SK-N-SH treated with all-trans-retinoic acid at 6 μM for 48 hours (cell line): ENCODE measurements around the gene COL10A1.

Source experiments
- ARNTL ChIP-seq: fragments of 450-650 bp; formaldehyde crosslinking; IDR thresholded peaks from 2 replicates; pipeline ENCODE4 v1.5.0; 2020; ENCODE audit warnings: low read depth, mild to moderate bottlenecking, moderate library complexity, borderline replicate concordance
- CSDC2 ChIP-seq: fragments of 250-450 bp; sonication (Bioruptor Pico); IDR thresholded peaks from 2 replicates; pipeline ENCODE4 v1.5.0; 2020; ENCODE audit warnings: mild to moderate bottlenecking, moderate library complexity
- GLIS3 ChIP-seq: fragments of 250-450 bp; sonication (Bioruptor Pico); IDR thresholded peaks from 2 replicates; pipeline ENCODE4 v1.5.0; 2020; ENCODE audit warnings: mild to moderate bottlenecking, moderate library complexity
- OSR1 ChIP-seq: fragments of 250-450 bp; sonication (Bioruptor Pico); IDR thresholded peaks from 2 replicates; pipeline ENCODE4 v1.8.0; 2022; ENCODE audit warnings: moderate library complexity, mild to moderate bottlenecking, inconsistent platforms
- RARB ChIP-seq: fragments of 250-450 bp; sonication (Bioruptor Pico); IDR thresholded peaks from 2 replicates; pipeline ENCODE4 v1.8.0; 2021; ENCODE audit warnings: mild to moderate bottlenecking, moderate library complexity
- ZFP3 ChIP-seq: fragments of 250-450 bp; sonication (Bioruptor Pico); IDR thresholded peaks from 2 replicates; pipeline ENCODE4 v1.5.0; 2020; ENCODE audit warnings: mild to moderate bottlenecking, moderate library complexity
- ZFP30 ChIP-seq: fragments of 450-650 bp; formaldehyde crosslinking; IDR thresholded peaks from 2 replicates; pipeline ENCODE4 v1.5.0; 2022; ENCODE audit warnings: mild to moderate bottlenecking, moderate library complexity
- ZNF70 ChIP-seq: fragments of 450-650 bp; formaldehyde crosslinking; IDR thresholded peaks from 2 replicates; pipeline ENCODE4 v1.5.0; 2020; ENCODE audit warnings: mild to moderate bottlenecking, moderate library complexity
- TF ChIP-seq, protein P1 (sequence below): fragments of 250-450 bp; sonication (Bioruptor Pico); IDR thresholded peaks from 2 replicates; pipeline ENCODE4 v1.8.0; 2020; ENCODE audit warnings: mild to moderate bottlenecking, moderate library complexity, borderline replicate concordance
- TF ChIP-seq, protein P2 (sequence below): fragments of 250-450 bp; sonication (Bioruptor Pico); IDR thresholded peaks from 2 replicates; pipeline ENCODE4 v1.5.1; 2021; ENCODE audit warnings: mild to moderate bottlenecking, moderate library complexity

DNA sequence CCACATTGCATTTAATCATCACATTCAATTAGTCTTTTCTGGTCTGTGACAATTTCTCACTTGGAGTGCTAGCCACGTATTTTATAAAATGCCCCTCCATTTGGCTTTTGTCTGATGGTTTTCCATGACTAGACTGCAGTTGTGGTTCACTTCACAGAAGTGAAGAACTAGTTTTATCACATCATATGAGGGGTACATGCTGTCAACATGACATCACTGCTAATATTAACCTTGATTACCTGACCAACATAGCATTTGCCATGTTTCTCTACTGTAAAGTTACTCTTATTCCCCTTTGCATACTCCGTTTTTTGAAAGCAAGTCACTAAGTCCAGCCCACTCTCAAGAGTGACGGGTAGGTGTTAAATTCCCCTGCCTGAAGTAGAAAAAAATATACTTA lies 48.0 kb upstream of the COL10A1 start:
- no peak for TF ChIP-seq ZFP3
- no peak for TF ChIP-seq GLIS3 (CRISPR knock-in tag)
- TF ChIP-seq, protein P1, sequence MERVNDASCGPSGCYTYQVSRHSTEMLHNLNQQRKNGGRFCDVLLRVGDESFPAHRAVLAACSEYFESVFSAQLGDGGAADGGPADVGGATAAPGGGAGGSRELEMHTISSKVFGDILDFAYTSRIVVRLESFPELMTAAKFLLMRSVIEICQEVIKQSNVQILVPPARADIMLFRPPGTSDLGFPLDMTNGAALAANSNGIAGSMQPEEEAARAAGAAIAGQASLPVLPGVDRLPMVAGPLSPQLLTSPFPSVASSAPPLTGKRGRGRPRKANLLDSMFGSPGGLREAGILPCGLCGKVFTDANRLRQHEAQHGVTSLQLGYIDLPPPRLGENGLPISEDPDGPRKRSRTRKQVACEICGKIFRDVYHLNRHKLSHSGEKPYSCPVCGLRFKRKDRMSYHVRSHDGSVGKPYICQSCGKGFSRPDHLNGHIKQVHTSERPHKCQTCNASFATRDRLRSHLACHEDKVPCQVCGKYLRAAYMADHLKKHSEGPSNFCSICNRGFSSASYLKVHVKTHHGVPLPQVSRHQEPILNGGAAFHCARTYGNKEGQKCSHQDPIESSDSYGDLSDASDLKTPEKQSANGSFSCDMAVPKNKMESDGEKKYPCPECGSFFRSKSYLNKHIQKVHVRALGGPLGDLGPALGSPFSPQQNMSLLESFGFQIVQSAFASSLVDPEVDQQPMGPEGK = no peak
- no peak for TF ChIP-seq CSDC2 (CRISPR knock-in tag)
- TF ChIP-seq OSR1 = no peak
- no peak for TF ChIP-seq ARNTL
- no peak for TF ChIP-seq ZNF70 (CRISPR knock-in tag)
- TF ChIP-seq, protein P2, sequence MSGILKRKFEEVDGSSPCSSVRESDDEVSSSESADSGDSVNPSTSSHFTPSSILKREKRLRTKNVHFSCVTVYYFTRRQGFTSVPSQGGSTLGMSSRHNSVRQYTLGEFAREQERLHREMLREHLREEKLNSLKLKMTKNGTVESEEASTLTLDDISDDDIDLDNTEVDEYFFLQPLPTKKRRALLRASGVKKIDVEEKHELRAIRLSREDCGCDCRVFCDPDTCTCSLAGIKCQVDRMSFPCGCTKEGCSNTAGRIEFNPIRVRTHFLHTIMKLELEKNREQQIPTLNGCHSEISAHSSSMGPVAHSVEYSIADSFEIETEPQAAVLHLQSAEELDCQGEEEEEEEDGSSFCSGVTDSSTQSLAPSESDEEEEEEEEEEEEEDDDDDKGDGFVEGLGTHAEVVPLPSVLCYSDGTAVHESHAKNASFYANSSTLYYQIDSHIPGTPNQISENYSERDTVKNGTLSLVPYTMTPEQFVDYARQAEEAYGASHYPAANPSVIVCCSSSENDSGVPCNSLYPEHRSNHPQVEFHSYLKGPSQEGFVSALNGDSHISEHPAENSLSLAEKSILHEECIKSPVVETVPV (CRISPR knock-in tag) = no peak
- TF ChIP-seq RARB (CRISPR knock-in tag) = no peak
- TF ChIP-seq ZFP30 = no peak
